Epithelial cell of prostate (primary cell): Measurements from ENCODE around the gene BLID.

Experiments used
- DNase-seq: peaks from one replicate; pipeline ENCODE4 v3.0.0-alpha.2; 2011; ENCODE audit warnings: low read depth, low spot score
- H3K27ac ChIP-seq: fragments of 450-650 bp; 2 replicates; pipeline ENCODE4 v1.5.1; 2017; ENCODE audit warnings: mild to moderate bottlenecking

Gene BLID

DNA sequence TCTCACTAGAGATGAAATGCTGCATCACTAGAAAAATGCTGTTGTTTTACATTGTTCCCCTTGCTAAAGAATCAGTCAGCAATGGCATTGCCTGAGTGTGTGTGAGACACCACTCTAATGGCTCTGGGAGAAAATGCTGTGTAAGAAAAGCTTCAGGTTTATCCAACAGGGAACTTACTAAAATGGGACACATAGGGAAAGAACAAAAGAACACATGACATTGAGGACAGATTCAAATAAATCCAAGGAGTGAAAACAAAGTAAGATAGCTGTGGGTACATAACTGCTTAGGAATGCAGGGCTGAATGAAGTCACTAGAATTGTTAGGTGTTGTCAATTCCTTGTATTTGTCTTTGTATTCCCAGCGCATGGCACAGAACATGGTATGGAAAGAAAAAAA is 24.2 kb downstream of the BLID start:
- DNase-seq: no peak
- H3K27ac ChIP-seq: no peak overlapping the region

DNA sequence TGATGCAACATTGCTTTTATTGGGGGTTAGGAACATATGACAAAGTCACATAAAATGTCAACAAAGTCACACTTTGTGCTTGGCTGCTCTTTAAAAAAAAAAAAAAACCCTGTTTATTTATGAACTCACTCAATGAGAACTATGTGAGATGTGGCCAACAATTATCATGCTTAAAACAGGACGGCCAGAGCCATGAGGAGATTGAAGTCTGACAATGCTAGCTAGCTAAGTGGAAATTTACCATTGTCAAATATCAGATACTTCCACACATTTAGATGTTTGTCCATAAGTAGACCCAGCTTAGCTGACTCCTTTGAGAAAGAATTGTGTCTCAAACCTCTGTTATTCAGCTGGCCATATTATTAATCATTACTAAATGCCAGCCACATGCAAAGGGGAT is 26.9 kb downstream of the BLID start:
- H3K27ac ChIP-seq: no peak overlapping the region
- no peak for DNase-seq

DNA sequence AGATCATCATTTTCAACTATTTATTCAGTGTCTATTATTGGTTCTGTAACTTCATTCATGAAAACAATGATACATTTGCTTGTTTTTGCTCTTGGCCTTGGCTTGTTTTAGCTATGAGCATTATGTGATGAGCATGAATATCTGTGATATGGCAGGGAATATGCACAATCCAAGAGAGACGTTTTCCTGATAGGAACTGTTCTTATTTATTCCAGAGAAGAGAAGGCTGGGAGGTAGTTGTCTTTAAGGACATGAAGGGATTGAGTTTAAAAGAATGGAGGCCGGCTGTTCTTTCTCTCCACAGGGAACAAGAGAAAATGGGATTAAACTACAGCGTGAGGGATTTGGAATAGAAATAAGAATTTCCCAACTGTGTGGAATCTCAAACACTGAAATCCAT is 30.3 kb downstream of the BLID start:
- peak overlapping the region; percentile 15 for H3K27ac ChIP-seq
- no peak for DNase-seq

DNA sequence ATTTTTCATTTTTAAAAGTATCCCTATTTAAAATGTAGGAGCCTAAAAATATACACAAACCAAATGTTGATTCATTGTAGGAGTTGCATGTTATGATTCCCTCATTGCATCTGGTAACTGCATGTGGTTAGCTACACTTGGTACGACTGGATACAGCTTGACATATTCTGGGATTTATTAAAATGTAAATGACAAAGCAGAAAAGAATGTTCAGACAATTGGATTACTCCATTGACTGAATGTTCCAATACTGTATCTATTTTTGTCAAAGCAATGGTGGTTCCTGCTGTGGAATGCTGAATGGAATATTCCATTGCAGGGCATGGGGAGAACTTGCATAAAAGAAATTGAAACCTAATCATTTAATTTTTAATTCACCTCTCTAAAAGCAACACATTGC is 30.8 kb downstream of the BLID start:
- no peak for DNase-seq
- peak overlapping the region; percentile 15 for H3K27ac ChIP-seq

DNA sequence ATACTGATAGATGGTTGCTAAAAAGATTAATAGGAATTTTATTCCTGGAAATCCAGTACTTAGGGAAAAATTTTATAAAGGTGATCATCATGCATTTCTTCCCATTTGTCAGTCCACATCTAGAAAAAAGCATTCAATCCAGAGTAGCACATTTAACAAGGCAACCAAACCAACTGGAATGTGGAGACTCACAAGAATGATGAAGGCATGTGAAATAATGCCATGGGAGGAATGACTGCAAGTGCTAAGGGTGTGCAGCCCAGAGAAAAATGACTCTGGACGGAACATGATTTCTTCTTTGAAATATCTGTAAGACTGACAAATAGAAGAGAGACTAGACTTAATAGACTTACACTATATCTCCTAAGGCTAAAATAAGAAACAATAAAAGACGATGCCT is 33.8 kb downstream of the BLID start:
- H3K27ac ChIP-seq: no peak overlapping the region
- DNase-seq: no peak

DNA sequence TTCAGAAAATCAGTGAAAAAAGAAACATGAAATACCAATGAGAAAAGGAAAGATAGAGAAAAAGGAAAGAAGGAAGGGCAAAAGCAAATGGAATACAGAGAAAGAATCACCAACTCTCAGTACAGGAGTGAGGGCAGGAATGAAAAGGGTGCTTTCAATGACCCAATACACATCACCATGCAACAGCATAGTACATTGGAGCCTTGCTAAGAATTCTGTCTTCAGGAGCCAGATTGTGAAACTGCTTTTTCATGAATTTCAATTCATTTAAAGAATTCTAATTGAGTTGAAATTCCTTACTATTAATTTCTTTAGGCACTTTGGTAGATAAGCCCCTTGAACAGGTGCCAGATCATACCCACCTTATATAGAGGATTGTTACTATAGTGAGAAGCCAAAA is 34.9 kb downstream of the BLID start:
- no peak overlapping the region for H3K27ac ChIP-seq
- no peak for DNase-seq

DNA sequence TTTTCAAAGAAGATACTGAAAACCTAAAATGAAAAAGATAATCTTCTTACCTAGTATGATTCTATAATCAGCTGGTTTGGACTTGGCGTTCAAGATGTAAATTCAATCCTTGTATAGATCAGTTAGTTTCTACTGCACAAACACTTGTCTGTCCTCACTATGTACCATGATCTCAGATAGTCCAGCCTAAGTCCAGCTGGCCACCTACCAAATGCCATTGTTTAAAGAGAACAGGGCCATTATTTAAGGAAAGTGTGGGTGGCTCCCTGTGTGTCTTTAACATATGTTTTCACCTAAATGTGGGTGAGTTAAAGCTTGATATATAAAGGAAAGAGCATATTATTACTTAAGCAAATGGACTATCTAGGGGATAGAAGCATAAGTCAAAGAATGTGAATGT is 38.6 kb downstream of the BLID start:
- H3K27ac ChIP-seq: no peak overlapping the region
- DNase-seq: no peak

DNA sequence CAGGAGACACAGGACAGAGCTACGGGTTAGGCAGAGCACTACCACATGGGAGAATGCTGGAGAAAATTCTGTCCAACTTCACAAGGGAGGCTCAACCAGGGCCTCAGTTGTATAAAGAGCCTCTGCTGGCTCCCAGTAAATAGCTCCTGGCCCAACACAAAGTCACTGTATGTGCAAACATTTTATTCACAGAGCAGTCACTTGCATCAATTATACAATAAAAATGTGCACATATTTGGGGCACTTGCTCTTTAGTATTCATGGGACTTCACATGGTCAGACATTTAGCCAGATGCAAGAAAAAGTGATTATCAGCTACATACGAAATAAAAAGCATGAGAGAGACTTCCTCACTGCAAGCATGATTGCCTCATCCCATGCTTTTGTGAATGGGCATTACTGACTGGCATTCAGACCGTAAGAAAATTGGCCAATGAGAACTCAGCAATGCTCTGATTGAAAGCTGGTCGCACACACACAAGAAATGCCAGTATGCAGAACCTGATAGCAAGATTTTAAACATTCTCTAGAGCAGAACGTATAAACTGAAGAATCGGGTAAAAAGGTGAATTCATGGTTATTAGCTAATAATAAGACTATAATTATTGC is 39.4 kb downstream of the BLID start:
- DNase-seq: no peak
- no peak overlapping the region for H3K27ac ChIP-seq

DNA sequence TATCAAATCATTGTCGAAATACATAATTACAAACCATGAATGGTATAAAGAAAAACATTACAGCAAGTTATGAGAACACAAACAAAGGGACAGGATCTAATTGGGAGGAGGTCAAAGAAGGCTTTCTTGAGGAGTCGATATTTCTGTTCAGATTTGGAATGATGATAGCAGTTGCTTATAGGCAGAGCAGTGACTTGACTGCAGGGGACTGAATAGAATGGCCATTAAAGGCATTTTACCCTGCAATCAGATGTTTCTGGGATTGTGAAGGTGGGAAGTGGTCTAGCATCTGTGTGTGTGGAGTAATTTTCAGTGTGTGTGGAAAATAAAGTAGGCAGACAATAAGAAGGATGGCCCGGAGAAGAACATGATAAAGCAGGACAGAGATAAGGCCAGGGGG is 41.0 kb downstream of the BLID start:
- DNase-seq: no peak
- no peak overlapping the region for H3K27ac ChIP-seq

DNA sequence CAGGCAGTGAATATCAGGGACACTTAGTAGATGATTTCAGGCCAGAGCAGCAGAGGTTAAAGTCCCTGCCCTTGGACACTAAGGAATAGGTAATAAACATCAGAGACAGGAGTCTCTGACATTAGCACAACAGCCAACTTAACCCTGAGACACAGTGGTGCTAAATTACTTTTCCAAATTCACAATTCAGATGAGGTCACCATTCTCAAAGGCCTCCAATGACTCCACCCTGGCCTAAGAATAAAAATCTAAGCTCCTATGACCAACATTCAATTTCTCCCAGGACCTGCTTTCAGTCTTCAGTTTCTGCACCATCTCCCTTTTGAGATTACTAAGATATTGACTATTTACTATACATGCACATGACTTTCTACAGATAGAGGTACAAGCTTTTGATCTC is 42.0 kb downstream of the BLID start:
- DNase-seq: no peak
- no peak overlapping the region for H3K27ac ChIP-seq

DNA sequence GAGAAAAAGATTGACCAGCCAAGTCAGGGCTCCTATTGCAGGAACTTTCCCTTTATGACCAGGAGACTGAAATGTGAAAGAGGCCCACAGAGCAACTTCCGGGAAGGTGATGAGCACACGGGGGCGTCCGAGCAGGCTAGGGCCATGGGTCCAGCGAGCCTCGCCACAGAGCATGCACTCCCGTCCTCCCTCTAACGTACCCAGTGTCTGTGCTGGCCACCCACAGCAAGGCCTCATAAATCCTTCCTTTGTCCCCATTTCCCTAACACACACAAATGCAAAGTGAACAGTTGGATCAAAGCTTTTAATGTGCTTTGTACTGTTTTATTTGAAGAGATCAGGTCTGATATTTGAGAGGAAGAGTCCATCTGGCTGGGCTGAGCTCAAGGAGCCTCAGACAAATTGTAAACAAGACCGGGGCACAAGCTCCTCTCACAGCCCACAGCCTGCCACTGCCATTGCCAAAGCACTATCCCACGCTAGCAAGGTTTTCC is 44.3 kb downstream of the BLID start:
- H3K27ac ChIP-seq: no peak overlapping the region
- DNase-seq: no peak

DNA sequence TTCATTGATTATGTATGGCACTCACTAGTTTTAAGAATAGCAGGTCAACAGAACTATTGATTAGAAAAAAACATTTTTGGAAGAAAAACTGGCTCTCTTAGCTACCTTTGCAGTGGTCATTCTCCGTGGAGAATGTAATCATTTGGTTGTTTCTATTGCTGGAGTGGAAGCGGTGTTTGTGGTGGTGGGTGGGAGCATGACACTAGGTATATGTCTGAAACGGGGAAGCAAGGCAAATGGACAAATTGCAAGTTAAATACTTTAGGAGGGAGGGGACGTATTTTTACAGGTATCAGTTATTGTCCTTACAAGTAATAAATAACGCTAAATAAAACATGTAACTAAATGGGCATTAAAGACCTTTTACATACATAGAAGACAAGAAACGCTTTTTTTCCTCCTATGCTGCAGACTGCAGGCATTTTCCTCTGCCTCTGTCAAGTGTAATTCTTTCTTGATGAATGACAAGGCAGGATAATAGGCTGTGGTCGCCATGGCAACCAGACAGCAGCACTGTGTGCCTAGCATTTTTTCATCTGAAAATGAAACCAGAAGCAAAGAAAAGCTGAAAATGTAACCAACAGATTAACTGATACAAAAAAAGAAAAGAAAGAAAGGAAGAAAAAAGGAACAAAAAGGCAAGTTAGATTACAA is 46.2 kb downstream of the BLID start:
- no peak overlapping the region for H3K27ac ChIP-seq
- DNase-seq: no peak

DNA sequence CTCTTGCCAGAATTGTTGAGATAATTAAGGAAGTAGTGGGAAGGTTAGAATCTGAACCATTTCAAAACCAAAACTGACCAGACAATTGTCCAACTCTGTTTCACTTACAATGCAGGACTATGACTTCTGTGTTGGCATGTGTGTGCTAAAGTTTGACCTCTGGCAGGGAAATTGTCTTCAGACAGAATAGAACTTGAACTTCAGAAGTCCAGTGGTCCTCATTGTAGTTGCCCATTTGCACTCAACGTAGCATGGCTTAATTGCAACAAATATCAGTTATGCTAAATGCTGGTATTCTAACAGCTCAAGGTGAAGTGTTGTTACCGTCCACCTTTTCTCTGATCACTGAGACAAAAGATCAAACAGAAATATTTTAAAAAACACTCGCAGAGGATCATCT is 47.2 kb downstream of the BLID start:
- H3K27ac ChIP-seq: no peak overlapping the region
- no peak for DNase-seq

DNA sequence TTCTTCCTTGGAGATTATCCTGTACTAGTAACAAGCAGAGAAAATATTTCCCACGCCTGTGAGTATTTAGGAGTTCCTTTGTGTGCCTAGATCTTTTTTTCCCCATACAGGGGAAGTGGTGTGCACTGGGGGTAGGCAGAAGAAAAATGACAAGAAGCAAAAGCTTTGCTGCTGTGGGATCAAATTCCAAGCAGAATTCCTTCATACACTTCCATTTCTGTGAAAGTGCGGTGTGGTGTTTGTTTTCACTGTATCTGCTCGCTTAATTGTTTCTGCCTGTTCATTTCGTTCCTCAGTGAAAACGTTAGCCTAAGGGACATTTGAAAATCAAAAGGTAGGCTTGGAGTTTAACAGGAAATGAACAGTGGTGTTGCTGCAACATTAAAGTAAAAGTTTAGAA is 47.9 kb downstream of the BLID start:
- DNase-seq: no peak
- no peak overlapping the region for H3K27ac ChIP-seq
